ENCODE data around the gene FHOD3. TPM values are rescaled to one million over a fixed set of nuclear protein-coding genes. Genes with fewer than 3 reads are reported as not detected.

The FHOD3 gene
- total and polyA plus RNA-seq, 2 donors = 0.90 to 4.1 TPM

DNA sequence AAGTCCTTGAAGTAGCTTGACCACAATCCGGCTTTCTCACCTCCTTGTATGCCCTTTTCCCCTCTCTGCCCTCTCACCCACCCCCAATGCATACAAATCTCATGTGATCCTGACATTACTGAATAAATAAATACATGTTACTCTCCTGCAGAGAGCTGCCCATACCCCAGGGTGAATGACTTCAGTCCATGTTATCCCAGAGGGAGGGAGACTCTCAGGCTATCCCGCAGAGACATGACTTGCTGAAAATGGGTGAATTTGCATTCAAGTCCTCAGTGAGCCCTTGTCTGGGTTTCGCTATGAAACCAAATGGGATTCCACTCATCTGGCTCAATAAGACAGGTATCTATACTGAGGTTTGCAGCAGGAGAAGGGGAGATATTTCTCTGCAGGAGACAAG is 168.5 kb downstream of the FHOD3 start:
- Histone ChIP-seq H3K4me1 (ENCODE audit: control insufficient read depth in 2 of 2, insufficient read depth in 2 of 2, low read length in 2 of 2) (no peaks in the 10 kb centered on the region), H3K36me3 (ENCODE audit: control insufficient read depth in 2 of 2, insufficient read depth in 2 of 2, low read length in 1 of 2) (no peaks in the 10 kb centered on the region), H3K27ac (ENCODE audit: low read depth in 1 of 2, low read length in 1 of 2) (no peak overlapping the region), H3K4me3 (ENCODE audit: low read length in 2 of 2) (no peak overlapping the region), H3K27me3 (ENCODE audit: control insufficient read depth in 2 of 2, insufficient read depth in 1 of 2, low read length in 1 of 2) (no peaks in the 10 kb centered on the region), H3K9me3 (ENCODE audit: control insufficient read depth in 2 of 2, insufficient read depth in 1 of 2, low read length in 1 of 2) (no peaks in the 10 kb centered on the region)
- DNase-seq (ENCODE audit: low read depth in 6 of 9, low spot score in 9 of 9) = no peak
- 87% methylated on average over 3 of the region's 3 CpGs for WGBS

DNA sequence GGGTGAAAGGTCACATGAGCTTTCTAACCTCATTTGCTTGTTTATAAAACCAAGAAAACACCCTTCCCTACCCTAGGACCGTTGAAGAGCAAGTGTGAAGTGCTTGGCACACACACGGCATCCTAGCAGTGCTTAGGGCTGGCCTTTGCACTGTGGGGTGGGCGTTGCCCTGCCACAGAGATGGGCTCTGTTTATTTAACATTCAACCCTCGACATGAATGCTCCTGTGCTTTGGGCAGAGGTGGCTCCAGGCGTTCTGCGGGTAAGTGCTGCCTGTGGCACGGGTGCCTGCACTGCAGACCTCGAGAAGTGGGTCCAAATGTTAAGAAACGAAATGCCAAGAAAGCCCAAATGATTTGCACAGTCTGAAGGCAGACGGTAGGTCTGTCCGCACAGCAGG is 170.1 kb downstream of the FHOD3 start:
- Histone ChIP-seq H3K36me3 (ENCODE audit: control insufficient read depth in 2 of 2, insufficient read depth in 2 of 2, low read length in 1 of 2) (no peaks in the 10 kb centered on the region), H3K4me3 (ENCODE audit: low read length in 2 of 2) (no peak overlapping the region), H3K27ac (ENCODE audit: low read depth in 1 of 2, low read length in 1 of 2) (no peak overlapping the region), H3K9me3 (ENCODE audit: control insufficient read depth in 2 of 2, insufficient read depth in 1 of 2, low read length in 1 of 2) (no peaks in the 10 kb centered on the region), H3K4me1 (ENCODE audit: control insufficient read depth in 2 of 2, insufficient read depth in 2 of 2, low read length in 2 of 2) (no peaks in the 10 kb centered on the region), H3K27me3 (ENCODE audit: control insufficient read depth in 2 of 2, insufficient read depth in 1 of 2, low read length in 1 of 2) (no peaks in the 10 kb centered on the region)
- 92% methylated on average over 11 of the region's 11 CpGs for WGBS
- DNase-seq (ENCODE audit: low read depth in 6 of 9, low spot score in 9 of 9) = no peak

DNA sequence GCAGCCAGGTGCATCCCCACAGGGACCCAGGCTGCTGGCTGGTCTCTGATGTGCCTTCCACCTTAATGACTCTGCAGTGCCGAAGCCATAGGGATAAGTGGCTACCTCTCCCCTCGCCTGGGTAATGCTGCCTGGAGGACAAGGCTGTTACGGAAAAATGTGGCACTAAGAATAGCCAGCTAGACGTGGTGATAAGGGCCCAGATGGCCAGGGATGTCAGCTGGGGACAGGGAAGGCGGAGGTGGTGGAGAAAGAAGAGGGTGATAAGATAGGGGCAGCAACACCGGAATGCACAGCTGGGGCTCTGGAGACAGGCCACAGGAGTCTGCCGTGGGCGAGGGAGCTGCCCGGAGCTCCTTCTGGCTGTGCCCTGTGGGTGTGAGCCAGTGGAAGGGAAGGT is 170.6 kb downstream of the FHOD3 start:
- 91% methylated on average over 9 of the region's 9 CpGs for WGBS
- no peak overlapping the region for H3K27ac ChIP-seq (ENCODE audit: low read depth in 1 of 2, low read length in 1 of 2)
- no peaks in the 10 kb centered on the region for H3K36me3 ChIP-seq (ENCODE audit: control insufficient read depth in 2 of 2, insufficient read depth in 2 of 2, low read length in 1 of 2)
- no peak for DNase-seq (ENCODE audit: low read depth in 6 of 9, low spot score in 9 of 9)
- H3K4me3 ChIP-seq (ENCODE audit: low read length in 2 of 2) = no peak overlapping the region
- peaks cover 0 to 2% of the 10 kb centered on the region in 2 donors for H3K27me3 ChIP-seq (ENCODE audit: control insufficient read depth in 2 of 2, insufficient read depth in 1 of 2, low read length in 1 of 2)
- H3K9me3 ChIP-seq (ENCODE audit: control insufficient read depth in 2 of 2, insufficient read depth in 1 of 2, low read length in 1 of 2) = no peaks in the 10 kb centered on the region
- no peaks in the 10 kb centered on the region for H3K4me1 ChIP-seq (ENCODE audit: control insufficient read depth in 2 of 2, insufficient read depth in 2 of 2, low read length in 2 of 2)

DNA sequence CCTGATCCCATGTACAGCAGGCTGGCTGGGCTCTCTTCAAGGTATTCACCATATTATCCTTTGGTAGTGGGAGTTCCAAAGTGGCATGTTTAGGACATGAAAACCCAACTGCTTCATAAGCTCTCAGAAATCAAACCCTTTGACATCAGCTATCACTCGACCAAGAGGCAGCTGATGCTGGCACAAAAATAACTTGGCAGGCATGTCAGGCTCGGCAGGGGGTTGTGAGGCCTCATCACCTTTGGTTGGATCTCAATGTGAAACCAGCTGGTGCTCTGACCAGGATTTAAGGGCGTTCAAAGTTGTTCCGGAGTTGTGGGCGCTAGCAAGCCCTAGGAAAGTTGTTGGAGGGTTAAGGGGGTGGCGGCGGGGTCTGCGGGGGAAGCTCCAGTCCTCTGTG is 171.9 kb downstream of the FHOD3 start:
- no peak overlapping the region for H3K27ac ChIP-seq (ENCODE audit: low read depth in 1 of 2, low read length in 1 of 2)

DNA sequence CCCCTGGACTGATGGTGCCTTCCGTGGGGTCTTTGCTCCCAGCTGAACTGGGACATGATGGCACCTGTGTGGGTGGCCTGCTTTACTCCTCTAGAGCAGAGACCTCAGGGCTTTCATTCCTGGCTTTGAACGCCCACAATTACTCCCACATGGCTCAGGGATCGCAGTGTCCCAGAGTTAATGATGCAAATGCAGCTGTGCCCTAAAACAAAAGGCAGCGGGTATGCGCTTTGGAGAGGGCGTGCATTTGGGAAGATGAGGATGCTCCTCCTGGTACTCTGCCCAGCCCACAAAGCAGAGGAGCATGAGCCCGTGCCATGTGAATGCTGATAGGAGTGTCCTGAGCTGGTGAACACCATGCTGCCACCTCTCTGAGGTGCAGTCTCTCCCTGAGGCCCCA is 173.4 kb downstream of the FHOD3 start:
- WGBS = 97% methylated on average over 7 of the region's 7 CpGs
- peaks cover 0 to 2% of the 10 kb centered on the region in 2 donors for H3K27me3 ChIP-seq (ENCODE audit: control insufficient read depth in 2 of 2, insufficient read depth in 1 of 2, low read length in 1 of 2)
- H3K4me1 ChIP-seq (ENCODE audit: control insufficient read depth in 2 of 2, insufficient read depth in 2 of 2, low read length in 2 of 2) = no peaks in the 10 kb centered on the region
- no peaks in the 10 kb centered on the region for H3K9me3 ChIP-seq (ENCODE audit: control insufficient read depth in 2 of 2, insufficient read depth in 1 of 2, low read length in 1 of 2)
- H3K36me3 ChIP-seq (ENCODE audit: control insufficient read depth in 2 of 2, insufficient read depth in 2 of 2, low read length in 1 of 2) = no peaks in the 10 kb centered on the region
- H3K27ac ChIP-seq (ENCODE audit: low read depth in 1 of 2, low read length in 1 of 2) = no peak overlapping the region
- no peak overlapping the region for H3K4me3 ChIP-seq (ENCODE audit: low read length in 2 of 2)
- DNase-seq (ENCODE audit: low read depth in 6 of 9, low spot score in 9 of 9) = no peak

More for the DNA sequence above, 171.9 kb downstream of the FHOD3 start:
- H3K4me3 ChIP-seq (ENCODE audit: low read length in 2 of 2) = no peak overlapping the region
- no peak for DNase-seq (ENCODE audit: low read depth in 6 of 9, low spot score in 9 of 9)
- H3K4me1 ChIP-seq (ENCODE audit: control insufficient read depth in 2 of 2, insufficient read depth in 2 of 2, low read length in 2 of 2) = no peaks in the 10 kb centered on the region
- no peaks in the 10 kb centered on the region for H3K36me3 ChIP-seq (ENCODE audit: control insufficient read depth in 2 of 2, insufficient read depth in 2 of 2, low read length in 1 of 2)
- 92% methylated on average over 8 of the region's 8 CpGs for WGBS
- H3K9me3 ChIP-seq (ENCODE audit: control insufficient read depth in 2 of 2, insufficient read depth in 1 of 2, low read length in 1 of 2) = no peaks in the 10 kb centered on the region
- H3K27me3 ChIP-seq (ENCODE audit: control insufficient read depth in 2 of 2, insufficient read depth in 1 of 2, low read length in 1 of 2) = peaks cover 0 to 2% of the 10 kb centered on the region in 2 donors

DNA sequence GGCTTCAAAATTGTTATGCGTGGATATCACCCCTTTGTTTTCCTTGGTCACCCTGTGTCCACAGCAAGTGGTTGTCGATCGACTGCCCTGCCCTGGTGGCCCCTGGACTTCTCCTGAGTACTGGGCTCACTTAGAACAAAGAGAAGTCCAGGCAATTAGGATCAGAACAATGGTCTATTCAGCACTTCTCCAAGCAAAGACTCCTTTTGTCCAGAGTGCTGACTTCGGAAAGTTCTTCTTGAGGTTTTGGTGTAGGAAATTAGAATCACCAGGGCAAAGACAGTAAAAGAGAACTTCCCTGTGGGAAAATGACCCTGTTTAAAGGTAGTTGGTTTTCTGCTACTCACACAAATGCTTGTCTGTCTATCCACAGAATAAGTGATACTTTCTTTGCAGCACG is 173.9 kb downstream of the FHOD3 start:
- Histone ChIP-seq H3K9me3 (ENCODE audit: control insufficient read depth in 2 of 2, insufficient read depth in 1 of 2, low read length in 1 of 2) (no peaks in the 10 kb centered on the region), H3K27ac (ENCODE audit: low read depth in 1 of 2, low read length in 1 of 2) (no peak overlapping the region), H3K36me3 (ENCODE audit: control insufficient read depth in 2 of 2, insufficient read depth in 2 of 2, low read length in 1 of 2) (no peaks in the 10 kb centered on the region), H3K4me1 (ENCODE audit: control insufficient read depth in 2 of 2, insufficient read depth in 2 of 2, low read length in 2 of 2) (no peaks in the 10 kb centered on the region), H3K4me3 (ENCODE audit: low read length in 2 of 2) (no peak overlapping the region), H3K27me3 (ENCODE audit: control insufficient read depth in 2 of 2, insufficient read depth in 1 of 2, low read length in 1 of 2) (peaks cover 0 to 2% of the 10 kb centered on the region in 2 donors)
- WGBS = 96% methylated on average over 5 of the region's 5 CpGs
- no peak for DNase-seq (ENCODE audit: low read depth in 6 of 9, low spot score in 9 of 9)

DNA sequence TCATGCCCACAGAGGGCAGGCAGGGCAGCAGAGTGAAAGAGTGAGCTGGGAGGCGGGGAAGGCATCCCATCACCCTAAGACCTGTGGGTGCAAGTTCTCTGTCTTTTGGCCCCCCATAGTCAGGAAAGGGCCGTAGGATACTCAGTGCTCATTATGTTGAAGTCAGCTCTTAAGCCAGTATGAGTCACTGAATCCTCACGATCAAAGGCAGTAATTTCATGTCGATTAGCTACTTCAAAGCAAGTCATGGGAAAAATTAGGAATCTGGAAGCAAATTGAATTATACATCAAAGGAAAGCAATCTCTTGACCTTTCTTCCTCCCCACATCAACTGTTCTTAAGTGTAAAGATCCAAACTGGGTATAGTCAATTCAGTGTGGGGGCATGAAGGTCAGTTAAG is 178.9 kb downstream of the FHOD3 start:
- Histone ChIP-seq H3K4me1 (ENCODE audit: control insufficient read depth in 2 of 2, insufficient read depth in 2 of 2, low read length in 2 of 2) (no peaks in the 10 kb centered on the region), H3K4me3 (ENCODE audit: low read length in 2 of 2) (no peak overlapping the region)
- WGBS = 98% methylated on average over 4 of the region's 4 CpGs

DNA sequence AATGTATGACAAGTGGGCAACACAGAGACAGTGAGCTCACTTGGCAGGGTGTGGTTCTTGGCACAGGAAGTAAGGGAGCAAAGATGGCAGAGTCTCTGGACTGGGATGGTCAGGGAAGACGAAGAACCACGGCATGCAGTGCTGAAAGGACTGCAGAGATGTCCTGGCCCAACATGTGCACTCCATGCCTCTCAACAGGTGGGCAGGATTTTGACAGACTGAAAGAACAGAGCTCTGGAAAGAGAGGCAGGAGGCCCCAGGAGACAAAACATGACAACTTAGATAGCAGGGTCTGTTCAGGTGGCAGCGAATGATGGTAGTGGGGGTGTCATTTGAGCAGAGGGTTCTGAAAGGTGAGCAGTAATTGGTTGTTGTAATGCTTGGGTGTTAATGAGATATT is 180.3 kb downstream of the FHOD3 start:
- H3K4me3 ChIP-seq (ENCODE audit: low read length in 2 of 2) = no peak overlapping the region
- DNase-seq (ENCODE audit: low read depth in 6 of 9, low spot score in 9 of 9) = no peak
- H3K9me3 ChIP-seq (ENCODE audit: control insufficient read depth in 2 of 2, insufficient read depth in 1 of 2, low read length in 1 of 2) = no peaks in the 10 kb centered on the region
- H3K36me3 ChIP-seq (ENCODE audit: control insufficient read depth in 2 of 2, insufficient read depth in 2 of 2, low read length in 1 of 2) = no peaks in the 10 kb centered on the region
- H3K4me1 ChIP-seq (ENCODE audit: control insufficient read depth in 2 of 2, insufficient read depth in 2 of 2, low read length in 2 of 2) = no peaks in the 10 kb centered on the region
- H3K27me3 ChIP-seq (ENCODE audit: control insufficient read depth in 2 of 2, insufficient read depth in 1 of 2, low read length in 1 of 2) = peaks cover 0 to 2% of the 10 kb centered on the region in 2 donors
- no peak overlapping the region for H3K27ac ChIP-seq (ENCODE audit: low read depth in 1 of 2, low read length in 1 of 2)
- WGBS = 90% methylated on average over 3 of the region's 3 CpGs

More for the DNA sequence above, 178.9 kb downstream of the FHOD3 start:
- peaks cover 0 to 2% of the 10 kb centered on the region in 2 donors for H3K27me3 ChIP-seq (ENCODE audit: control insufficient read depth in 2 of 2, insufficient read depth in 1 of 2, low read length in 1 of 2)
- H3K9me3 ChIP-seq (ENCODE audit: control insufficient read depth in 2 of 2, insufficient read depth in 1 of 2, low read length in 1 of 2) = no peaks in the 10 kb centered on the region
- DNase-seq (ENCODE audit: low read depth in 6 of 9, low spot score in 9 of 9) = no peak
- no peaks in the 10 kb centered on the region for H3K36me3 ChIP-seq (ENCODE audit: control insufficient read depth in 2 of 2, insufficient read depth in 2 of 2, low read length in 1 of 2)
- no peak overlapping the region for H3K27ac ChIP-seq (ENCODE audit: low read depth in 1 of 2, low read length in 1 of 2)

DNA sequence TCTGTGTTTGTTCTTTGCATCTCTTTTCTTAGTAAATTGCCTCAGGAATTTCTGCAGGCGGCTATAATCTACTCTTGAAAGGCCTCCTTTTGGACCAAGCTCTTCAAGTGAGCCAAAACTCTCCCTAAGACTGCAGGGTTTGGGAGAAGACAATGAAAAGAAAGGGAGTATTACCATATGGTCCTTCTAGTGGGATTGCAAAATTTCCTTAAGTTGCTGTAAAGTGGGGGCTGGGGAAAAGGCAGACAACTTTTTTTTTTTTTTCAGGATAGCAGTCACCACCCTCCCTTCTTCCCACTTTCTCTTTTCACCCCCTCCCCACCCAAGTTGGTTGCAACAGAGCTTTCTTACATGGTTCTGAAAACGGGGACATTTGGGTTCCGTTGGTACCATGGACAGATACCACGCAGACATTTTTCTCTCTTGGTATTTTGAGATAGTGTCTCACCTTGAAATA is 183.7 kb downstream of the FHOD3 start:
- Histone ChIP-seq H3K27me3 (ENCODE audit: control insufficient read depth in 2 of 2, insufficient read depth in 1 of 2, low read length in 1 of 2) (no peaks in the 10 kb centered on the region), H3K9me3 (ENCODE audit: control insufficient read depth in 2 of 2, insufficient read depth in 1 of 2, low read length in 1 of 2) (no peaks in the 10 kb centered on the region), H3K4me3 (ENCODE audit: low read length in 2 of 2) (no peak overlapping the region), H3K27ac (ENCODE audit: low read depth in 1 of 2, low read length in 1 of 2) (no peak overlapping the region), H3K36me3 (ENCODE audit: control insufficient read depth in 2 of 2, insufficient read depth in 2 of 2, low read length in 1 of 2) (no peaks in the 10 kb centered on the region), H3K4me1 (ENCODE audit: control insufficient read depth in 2 of 2, insufficient read depth in 2 of 2, low read length in 2 of 2) (no peaks in the 10 kb centered on the region)
- 63% methylated on average over 4 of the region's 4 CpGs for WGBS
- DNase-seq (ENCODE audit: low read depth in 6 of 9, low spot score in 9 of 9) = no peak

DNA sequence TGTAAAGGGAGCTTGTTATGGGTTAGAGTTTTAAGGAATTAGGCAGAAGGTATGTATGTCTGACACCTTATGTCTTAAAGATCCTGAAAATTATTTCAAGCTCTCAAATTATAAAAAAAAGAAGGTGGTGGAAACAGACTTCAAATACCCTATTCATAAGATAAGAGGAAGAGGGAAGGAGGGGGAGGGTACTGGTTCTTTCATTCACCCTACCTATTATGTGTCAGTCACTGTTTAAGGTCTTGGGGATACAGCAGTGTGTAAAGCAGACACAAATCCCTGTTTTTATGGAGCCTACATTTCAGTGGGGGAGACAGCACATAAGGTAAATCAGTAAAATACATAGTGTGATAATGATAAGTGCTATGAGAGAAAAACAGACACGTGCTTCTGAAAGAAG is 184.4 kb downstream of the FHOD3 start:
- H3K4me3 ChIP-seq (ENCODE audit: low read length in 2 of 2) = no peak overlapping the region
- H3K9me3 ChIP-seq (ENCODE audit: control insufficient read depth in 2 of 2, insufficient read depth in 1 of 2, low read length in 1 of 2) = no peaks in the 10 kb centered on the region
- no peaks in the 10 kb centered on the region for H3K36me3 ChIP-seq (ENCODE audit: control insufficient read depth in 2 of 2, insufficient read depth in 2 of 2, low read length in 1 of 2)
- H3K27ac ChIP-seq (ENCODE audit: low read depth in 1 of 2, low read length in 1 of 2) = no peak overlapping the region
- H3K27me3 ChIP-seq (ENCODE audit: control insufficient read depth in 2 of 2, insufficient read depth in 1 of 2, low read length in 1 of 2) = no peaks in the 10 kb centered on the region
- 89% methylated on average over 1 of the region's 1 CpG for WGBS
- no peak for DNase-seq (ENCODE audit: low read depth in 6 of 9, low spot score in 9 of 9)
- H3K4me1 ChIP-seq (ENCODE audit: control insufficient read depth in 2 of 2, insufficient read depth in 2 of 2, low read length in 2 of 2) = no peaks in the 10 kb centered on the region

Data from thymus (tissue), 11 donors.